HCT116 (cell line): ENCODE data around the gene NGFR. TPM values are rescaled to one million over a fixed set of nuclear protein-coding genes. Genes with fewer than 3 reads are reported as not detected.

Experiments
- ATAC-seq: fragments of 200-7000 bp; cut with Tn5 transposase; 2 replicates; pipeline ENCODE4 v1.9.1; 2020; ENCODE audit warnings: mild to moderate bottlenecking, moderate library complexity
- BruUV-seq: library from RNA; stranded (reverse); fragments of 400-500 nt; replicated peaks from 2 replicates; lab custom pipeline; 2021; lab: Mats Ljungman, UMichigan
- CTCF ChIA-PET: fragments of 300-600 bp; sonication (Branson Sonifier 250); formaldehyde crosslinking; loops from one replicate; lab custom pipeline; 2021; ENCODE audit warnings: antibody characterized with exemption; lab: Charles Lee
- POLR2A ChIA-PET: fragments of 300-600, 350-600 bp; sonication (Branson Sonifier 250); formaldehyde crosslinking; loops from one replicate; lab custom pipeline; 2021; ENCODE audit warnings: antibody characterized with exemption; lab: Charles Lee
- RAD21 ChIA-PET, 2 experiments: fragments of 300-600 bp; sonication (Branson Sonifier 250); formaldehyde crosslinking; loops; one replicate each; lab custom pipeline; 2023; ENCODE audit warnings: low total read pairs in 2 of 2; ENCODE audit not compliant: uncharacterized antibody in 2 of 2, unreplicated experiment in 2 of 2, low non-redundant PET in 1 of 2; lab: Charles Lee
- DNase-seq: peaks from one replicate; pipeline ENCODE4 v3.0.0-alpha.2; 2010; ENCODE audit warnings: low read depth, low spot score
- H2AFZ ChIP-seq: fragments of 200-600 bp; shearing (Covaris generic), sonication (generic); 2 replicates; pipeline ENCODE4 v1.6.1; 2017; ENCODE audit warnings: low read depth, mixed run types, mixed read lengths, antibody characterized with exemption, low read length; ENCODE audit not compliant: poor library complexity, severe bottlenecking
- H3K27ac ChIP-seq: 2 replicates; pipeline ENCODE4 v1.5.1; 2012; ENCODE audit warnings: low read depth, low read length
- H3K27me3 ChIP-seq: fragments of 200-600 bp; sonication (generic); 2 replicates; pipeline ENCODE4 v1.6.1; 2016; ENCODE audit warnings: mixed run types, low read length, mixed read lengths; ENCODE audit not compliant: insufficient read depth
- H3K36me3 ChIP-seq, 2 experiments: fragments of 200-500 bp in 1 of 2; fragments of 200-600 bp in 1 of 2; sonication (Bioruptor generic) in 1 of 2; sonication (generic) in 1 of 2; 2 replicates each; pipeline versions ENCODE4 v1.5.1 to v1.6.1; 2014 to 2016; ENCODE audit warnings: low read length in 2 of 2, inconsistent platforms in 1 of 2, mixed read lengths in 1 of 2, mixed run types in 1 of 2; ENCODE audit not compliant: insufficient read depth in 2 of 2, control insufficient read depth in 1 of 2
- H3K4me1 ChIP-seq, 2 experiments: fragments of 200-600 bp in 1 of 2; sonication (generic) in 1 of 2; 2 replicates each; pipeline versions ENCODE4 v1.5.1 to v1.6.1; 2012 to 2017; ENCODE audit warnings: low read length in 2 of 2, inconsistent platforms in 1 of 2, mild to moderate bottlenecking in 1 of 2, mixed read lengths in 1 of 2, mixed run types in 1 of 2, moderate library complexity in 1 of 2; ENCODE audit not compliant: insufficient read depth in 2 of 2, control insufficient read depth in 1 of 2
- H3K4me2 ChIP-seq: fragments of 200-600 bp; sonication (generic); 2 replicates; pipeline ENCODE4 v1.6.1; 2017; ENCODE audit warnings: mixed run types, low read length, mixed read lengths
- H3K4me3 ChIP-seq, 2 experiments: fragments of 200-600 bp in 1 of 2; sonication (generic) in 1 of 2; replicated peaks in 1 of 2; 2 replicates each; pipeline ENCODE4 v1.5.1; 2011 to 2016; ENCODE audit warnings: low read length in 2 of 2, control low read depth in 1 of 2, low read depth in 1 of 2, mild to moderate bottlenecking in 1 of 2, mixed read lengths in 1 of 2, mixed run types in 1 of 2
- H3K79me2 ChIP-seq: fragments of 200-600 bp; sonication (generic); 2 replicates; pipeline ENCODE4 v1.6.1; 2017; ENCODE audit warnings: mild to moderate bottlenecking, mixed run types, low read length, moderate library complexity, mixed read lengths; ENCODE audit not compliant: insufficient read depth
- H3K9ac ChIP-seq: fragments of 200-600 bp; sonication (generic); 2 replicates; pipeline ENCODE4 v1.6.1; 2016; ENCODE audit warnings: low read length, mixed read lengths
- H3K9me2 ChIP-seq: fragments of 200-600 bp; sonication (generic), shearing (Covaris generic); 2 replicates; pipeline ENCODE4 v1.6.1; 2017; ENCODE audit warnings: mixed run types, mild to moderate bottlenecking, moderate library complexity; ENCODE audit not compliant: insufficient read depth
- H3K9me3 ChIP-seq, 2 experiments: fragments of 200-500 bp in 1 of 2; fragments of 200-600 bp in 1 of 2; sonication (Bioruptor generic) in 1 of 2; sonication (generic) in 1 of 2; 2 replicates each; pipeline ENCODE4 v1.6.1; 2014 to 2017; ENCODE audit warnings: low read length in 2 of 2, mixed read lengths in 2 of 2, inconsistent platforms in 1 of 2, low read depth in 1 of 2, mild to moderate bottlenecking in 1 of 2, mixed run types in 1 of 2, moderate library complexity in 1 of 2; ENCODE audit not compliant: control insufficient read depth in 1 of 2, insufficient read depth in 1 of 2
- H4K20me1 ChIP-seq: fragments of 200-600 bp; sonication (generic), shearing (Covaris generic); 2 replicates; pipeline ENCODE4 v1.6.1; 2017; ENCODE audit warnings: mixed run types, mild to moderate bottlenecking, moderate library complexity; ENCODE audit not compliant: insufficient read depth
- EZH2 ChIP-seq: fragments of 200-600 bp; sonication (generic); IDR thresholded peaks from 2 replicates; pipeline ENCODE4 v1.6.1; 2017; ENCODE audit warnings: antibody characterized with exemption, mixed run types
- MAX ChIP-seq: IDR thresholded peaks from 2 replicates; pipeline ENCODE4 v1.6.1; 2012
- POLR2AphosphoS5 ChIP-seq: IDR thresholded peaks from 2 replicates; pipeline ENCODE4 v1.6.1; 2011; ENCODE audit warnings: mild to moderate bottlenecking, low read depth, low read length, moderate library complexity
- REST ChIP-seq: IDR thresholded peaks from 2 replicates; pipeline ENCODE4 v1.6.1; 2012; ENCODE audit warnings: low read depth
- SP1 ChIP-seq: IDR thresholded peaks from 2 replicates; pipeline ENCODE4 v1.6.1; 2012; ENCODE audit warnings: low read depth
- intact Hi-C: fragments of 100-400 bp; cut with micrococcal nuclease; formaldehyde crosslinking; loops from 2 replicates; pipeline ENCODE4 v1.10.0; 2022
- total RNA-seq: library from RNA; stranded (reverse); gene quantifications from one replicate; pipeline ENCODE4 v1.2.1, GENCODE V29; 2021; ENCODE audit not compliant: unreplicated experiment

NGFR gene
- total RNA-seq, 1 experiment from 2014 or later = 6.1 TPM

GRCh38 chr17:49445591-49445990, 49.5 kb upstream of the NGFR start:
- Histone ChIP-seq H3K4me2 (no peak overlapping the region), H3K9me3 (no peaks in the 10 kb centered on the region), H4K20me1 (no peaks in the 10 kb centered on the region), H3K36me3 (no peaks in the 10 kb centered on the region), H2AFZ (no peak overlapping the region), H3K9ac (no peak overlapping the region), H3K79me2 (no peaks in the 10 kb centered on the region), H3K27me3 (0 out of 2 replicates have a peak, but pooled peaks cover 10% of the 10 kb centered on the region), H3K27ac (no peak overlapping the region), H3K4me3 (no peak overlapping the region), H3K9me2 (no peaks in the 10 kb centered on the region), H3K4me1 (peaks cover 0 to 7% of the 10 kb centered on the region in 2 experiments; a peak in 1 of 4 replicates)
- RAD21 ChIA-PET = no interaction called here
- POLR2A ChIA-PET = no interaction called here
- no peak for TF ChIP-seq SP1
- no peak for TF ChIP-seq MAX
- TF ChIP-seq REST = no peak
- TF ChIP-seq EZH2 = no peak
- no peak for TF ChIP-seq POLR2AphosphoS5
- CTCF ChIA-PET = interaction anchor here (1.3 kb wide), 1 partner anchor 9 kb away, joined by 3 read pairs; no protein-coding TSS in a partner anchor
- intact Hi-C loops = no loop called here
- no peak for ATAC-seq
- no TSS peak for BruUV-seq
- DNase-seq = no peak
